ENCODE measurements around the gene TTI1.

DNA sequence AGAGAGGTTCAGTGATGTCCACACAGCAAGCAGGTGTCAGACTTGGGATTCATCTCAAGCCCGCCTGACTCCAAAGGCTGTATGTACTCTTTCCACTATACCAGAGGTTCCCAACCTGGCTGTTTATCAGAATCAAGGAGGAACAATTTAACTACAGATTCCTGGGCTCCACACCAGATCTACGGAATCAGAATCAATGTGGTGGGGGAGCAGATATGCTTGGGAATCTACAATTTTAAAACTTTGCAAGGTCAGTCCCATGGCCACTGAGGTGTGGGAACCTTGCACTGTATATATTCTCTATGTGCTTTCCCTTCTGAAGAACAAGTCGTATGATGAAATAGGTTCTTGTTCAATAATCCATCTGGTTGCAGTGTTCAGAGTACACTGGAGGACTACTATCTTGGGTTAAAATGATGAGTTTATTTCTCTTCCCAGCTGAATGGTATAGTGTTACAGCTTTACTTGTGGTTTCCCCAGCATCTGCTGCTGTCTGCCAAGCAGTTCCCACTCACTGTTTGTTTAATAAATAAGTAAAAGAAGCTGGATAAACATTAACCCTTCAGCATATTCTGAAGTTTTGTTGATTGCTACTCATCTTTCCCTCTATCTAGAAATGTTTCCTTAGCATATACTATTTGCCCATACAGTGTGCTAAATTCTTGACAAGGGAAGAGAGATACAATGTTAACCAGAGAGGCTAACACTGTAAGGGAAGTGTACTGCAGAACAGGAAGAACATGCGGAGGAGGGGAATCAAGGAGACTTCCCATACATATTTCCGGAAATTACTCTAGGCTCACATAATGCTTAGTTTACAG lies 9.9 kb downstream of the TTI1 start:
- TF ChIP-seq, protein P1, sequence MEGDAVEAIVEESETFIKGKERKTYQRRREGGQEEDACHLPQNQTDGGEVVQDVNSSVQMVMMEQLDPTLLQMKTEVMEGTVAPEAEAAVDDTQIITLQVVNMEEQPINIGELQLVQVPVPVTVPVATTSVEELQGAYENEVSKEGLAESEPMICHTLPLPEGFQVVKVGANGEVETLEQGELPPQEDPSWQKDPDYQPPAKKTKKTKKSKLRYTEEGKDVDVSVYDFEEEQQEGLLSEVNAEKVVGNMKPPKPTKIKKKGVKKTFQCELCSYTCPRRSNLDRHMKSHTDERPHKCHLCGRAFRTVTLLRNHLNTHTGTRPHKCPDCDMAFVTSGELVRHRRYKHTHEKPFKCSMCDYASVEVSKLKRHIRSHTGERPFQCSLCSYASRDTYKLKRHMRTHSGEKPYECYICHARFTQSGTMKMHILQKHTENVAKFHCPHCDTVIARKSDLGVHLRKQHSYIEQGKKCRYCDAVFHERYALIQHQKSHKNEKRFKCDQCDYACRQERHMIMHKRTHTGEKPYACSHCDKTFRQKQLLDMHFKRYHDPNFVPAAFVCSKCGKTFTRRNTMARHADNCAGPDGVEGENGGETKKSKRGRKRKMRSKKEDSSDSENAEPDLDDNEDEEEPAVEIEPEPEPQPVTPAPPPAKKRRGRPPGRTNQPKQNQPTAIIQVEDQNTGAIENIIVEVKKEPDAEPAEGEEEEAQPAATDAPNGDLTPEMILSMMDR (IDR thresholded peaks at IDR 0.05): no peak
- TF ChIP-seq POLR2A (IDR thresholded peaks at IDR 0.05): no peak

All from stomach (tissue), 4 donors.